HG03060 (cell line): ENCODE data around the gene RHOF.

Experiments used
- ATAC-seq: cut with Tn5 transposase; IDR thresholded peaks from one replicate; pipeline ENCODE4 v1.9.1; 2021; ENCODE audit warnings: low read depth, moderate number of reproducible peaks; ENCODE audit not compliant: unreplicated experiment

The RHOF gene

GRCh38 chr12:121805171-121806008 lies 11.9 kb upstream of the RHOF start:
- no peak for ATAC-seq

- ATAC-seq = no peak
Observed at GRCh38 chr12:121804417-121805111, 11.1 kb upstream of the RHOF start.

- ATAC-seq = no peak
Observed at GRCh38 chr12:121803861-121804416, 10.5 kb upstream of the RHOF start, which contains the start of gene SETD1B. TSS of gene SETD1B (plus strand) at chr12:121804009. CDS start at chr12:121804738, 729 bp downstream.

GRCh38 chr12:121802843-121803698 lies 9.6 kb upstream of the RHOF start:
- peak; percentile 54 for ATAC-seq

GRCh38 chr12:121802485-121802842 lies 9.0 kb upstream of the RHOF start:
- ATAC-seq = no peak

GRCh38 chr12:121801595-121802484 lies 8.4 kb upstream of the RHOF start:
- ATAC-seq = no peak

GRCh38 chr12:121800694-121801594 lies 7.5 kb upstream of the RHOF start:
- no peak for ATAC-seq

- no peak for ATAC-seq
Observed at GRCh38 chr12:121799842-121800693, 6.6 kb upstream of the RHOF start.

GRCh38 chr12:121799156-121799841 lies 5.8 kb upstream of the RHOF start:
- no peak for ATAC-seq

GRCh38 chr12:121798787-121799155 lies 5.3 kb upstream of the RHOF start:
- ATAC-seq = no peak

- no peak for ATAC-seq
Observed at GRCh38 chr12:121797937-121798786, 4.7 kb upstream of the RHOF start.

GRCh38 chr12:121796855-121797751 lies 3.6 kb upstream of the RHOF start:
- ATAC-seq = no peak

- ATAC-seq = no peak
Observed at GRCh38 chr12:121795034-121795968, 1.8 kb upstream of the RHOF start.

- no peak for ATAC-seq
Observed at GRCh38 chr12:121794534-121795033, 1.1 kb upstream of the RHOF start.
